HG03095 (cell line): Measurements from ENCODE around the gene OTUD1.

Source experiments
- ATAC-seq: cut with Tn5 transposase; IDR thresholded peaks from one replicate; pipeline ENCODE4 v1.9.1; 2021; ENCODE audit warnings: moderate library complexity; ENCODE audit not compliant: unreplicated experiment

The OTUD1 gene

GRCh38 chr10:23421397-23421796 lies 17.5 kb upstream of the OTUD1 start:
- ATAC-seq: no peak

GRCh38 chr10:23422003-23422411 lies 16.9 kb upstream of the OTUD1 start:
- ATAC-seq: no peak

- ATAC-seq: no peak
These were observed 6.7 kb upstream of the OTUD1 start for GRCh38 chr10:23432166-23432565.

GRCh38 chr10:23432639-23433038 lies 6.2 kb upstream of the OTUD1 start:
- ATAC-seq: no peak

- no peak for ATAC-seq
These were observed 5.2 kb upstream of the OTUD1 start for GRCh38 chr10:23433701-23434100.

GRCh38 chr10:23435378-23435777 lies 3.5 kb upstream of the OTUD1 start:
- no peak for ATAC-seq

- no peak for ATAC-seq
These were observed 1.9 kb upstream of the OTUD1 start for GRCh38 chr10:23436983-23437382.

- ATAC-seq: no peak
These were observed 820 bp upstream of the OTUD1 start for GRCh38 chr10:23437963-23438546.

GRCh38 chr10:23439452-23439960 lies 631 bp downstream of the OTUD1 start:
- ATAC-seq: peak; percentile 10

GRCh38 chr10:23439961-23440889 lies 1.4 kb downstream of the OTUD1 start:
- peak; percentile 17 for ATAC-seq

- no peak for ATAC-seq
These were observed 2.4 kb downstream of the OTUD1 start for GRCh38 chr10:23441251-23441650.

GRCh38 chr10:23442936-23443335 lies 4.1 kb downstream of the OTUD1 start:
- ATAC-seq: no peak

- no peak for ATAC-seq
These were observed 6.7 kb downstream of the OTUD1 start for GRCh38 chr10:23445591-23445990.

- no peak for ATAC-seq
These were observed 9.4 kb downstream of the OTUD1 start for GRCh38 chr10:23448323-23448722.

- peak; percentile 94 for ATAC-seq
These were observed 10.1 kb downstream of the OTUD1 start for GRCh38 chr10:23448802-23449570.

GRCh38 chr10:23452033-23452655 lies 13.3 kb downstream of the OTUD1 start:
- ATAC-seq: no peak

GRCh38 chr10:23453465-23453864 lies 14.6 kb downstream of the OTUD1 start:
- no peak for ATAC-seq

- no peak for ATAC-seq
These were observed 18.9 kb downstream of the OTUD1 start for GRCh38 chr10:23457632-23458417.

GRCh38 chr10:23459308-23459939 lies 20.5 kb downstream of the OTUD1 start:
- ATAC-seq: no peak

- ATAC-seq: no peak
These were observed 22.7 kb downstream of the OTUD1 start for GRCh38 chr10:23461557-23461956.
